MCF 10A (cell line): ENCODE results near the gene NAALADL2. TPM values are rescaled to one million over a fixed set of nuclear protein-coding genes. Genes with fewer than 3 reads are reported as not detected.

ENCODE experiments used
- BruUV-seq: library from RNA; stranded (reverse); fragments of 400-500 nt; replicated peaks from 2 replicates; lab custom pipeline; 2021; lab: Mats Ljungman, UMichigan
- CTCF ChIA-PET: fragments of 300-600 bp; sonication (Branson Sonifier 250); formaldehyde crosslinking; extraction: SDS; loops from one replicate; lab custom pipeline; 2021; ENCODE audit warnings: antibody characterized with exemption, inconsistent platforms; lab: Yijun Ruan, JAX
- POLR2A ChIA-PET: fragments of 300-600, 350-650 bp; sonication (Branson Sonifier 250); formaldehyde crosslinking; extraction: SDS; loops from one replicate; lab custom pipeline; 2020; ENCODE audit warnings: antibody characterized with exemption, inconsistent platforms; lab: Yijun Ruan, JAX
- DNase-seq: peaks from one replicate; pipeline ENCODE4 v3.0.0-alpha.2; 2018; ENCODE audit not compliant: unreplicated experiment
- H3K27ac Mint-ChIP-seq: one replicate; pipeline ENCODE4 v1.8.0; 2022; ENCODE audit warnings: mild to moderate bottlenecking, low read depth, mixed read lengths; ENCODE audit not compliant: unreplicated experiment
- H3K27me3 Mint-ChIP-seq: one replicate; pipeline ENCODE4 v1.8.0; 2022; ENCODE audit warnings: mixed read lengths; ENCODE audit not compliant: insufficient read depth, unreplicated experiment
- H3K36me3 Mint-ChIP-seq: one replicate; pipeline ENCODE4 v1.8.0; 2022; ENCODE audit warnings: mild to moderate bottlenecking, moderate library complexity, mixed read lengths; ENCODE audit not compliant: insufficient read depth, unreplicated experiment
- H3K4me1 Mint-ChIP-seq: one replicate; pipeline ENCODE4 v1.8.0; 2022; ENCODE audit warnings: mixed read lengths; ENCODE audit not compliant: insufficient read depth, unreplicated experiment
- H3K4me3 Mint-ChIP-seq: one replicate; pipeline ENCODE4 v1.8.0; 2022; ENCODE audit warnings: mild to moderate bottlenecking, moderate library complexity, mixed read lengths; ENCODE audit not compliant: unreplicated experiment
- H3K9me3 Mint-ChIP-seq: one replicate; pipeline ENCODE4 v1.8.0; 2022; ENCODE audit warnings: mixed read lengths; ENCODE audit not compliant: unreplicated experiment
- CTCF ChIP-seq: fragments of 200-600 bp; IDR thresholded peaks from one replicate; pipeline ENCODE4 v1.8.0; 2022; ENCODE audit warnings: antibody characterized with exemption, mild to moderate bottlenecking; ENCODE audit not compliant: unreplicated experiment
- intact Hi-C: fragments of 100-400 bp; cut with micrococcal nuclease; formaldehyde crosslinking; loops from 2 replicates; pipeline ENCODE4 v1.14.1; 2022
- total RNA-seq: library from RNA; stranded (reverse); gene quantifications from 2 replicates; pipeline ENCODE4 v1.2.3, GENCODE V29; 2022

NAALADL2 gene
- total RNA-seq, 1 experiment from 2014 or later: 4.2 TPM

- Mint-ChIP-seq H3K4me1 (no peaks in the 10 kb centered on the region), H3K36me3 (no peaks in the 10 kb centered on the region), H3K27ac (no peak overlapping the region), H3K4me3 (no peak overlapping the region), H3K27me3 (no peaks in the 10 kb centered on the region), H3K9me3 (no peaks in the 10 kb centered on the region)
- TF ChIP-seq CTCF: no peak
- no TSS peak for BruUV-seq
- intact Hi-C loops: no loop called here
- POLR2A ChIA-PET: interaction anchor here (0.6 to 1.2 kb wide), 2 partner anchors 11 to 376 kb away, joined by 3 read pairs; no protein-coding TSS in a partner anchor
- CTCF ChIA-PET: no interaction called here
- DNase-seq: no peak
These were observed 375.1 kb downstream of the NAALADL2 start for GRCh38 chr3:175233957-175234940.

GRCh38 chr3:175238801-175239200 lies 379.7 kb downstream of the NAALADL2 start:
- Mint-ChIP-seq H3K4me1 (no peaks in the 10 kb centered on the region), H3K27ac (no peak overlapping the region), H3K4me3 (no peak overlapping the region), H3K36me3 (no peaks in the 10 kb centered on the region), H3K27me3 (no peaks in the 10 kb centered on the region), H3K9me3 (no peaks in the 10 kb centered on the region)
- ChIA-PET POLR2A (no interaction called here), CTCF (interaction anchor here (0.6 to 1.5 kb wide), 5 partner anchors 8 to 209 kb away, joined by 3 read pairs; no protein-coding TSS in a partner anchor)
- BruUV-seq: no TSS peak
- no peak for DNase-seq
- TF ChIP-seq CTCF: no peak
- intact Hi-C loops: no loop called here

- Mint-ChIP-seq H3K4me3 (no peak overlapping the region), H3K9me3 (no peaks in the 10 kb centered on the region), H3K36me3 (no peaks in the 10 kb centered on the region), H3K4me1 (no peaks in the 10 kb centered on the region), H3K27me3 (no peaks in the 10 kb centered on the region), H3K27ac (no peak overlapping the region)
- ChIA-PET CTCF (interaction anchor here (0.6 to 1.0 kb wide), 2 partner anchors 28 to 257 kb away, joined by 3 read pairs; no protein-coding TSS in a partner anchor), POLR2A (no interaction called here)
- DNase-seq: no peak
- TF ChIP-seq CTCF: no peak
- BruUV-seq: no TSS peak
- intact Hi-C loops: no loop called here
These were observed 381.8 kb downstream of the NAALADL2 start for GRCh38 chr3:175240921-175241320.

GRCh38 chr3:175242243-175242642 lies 383.1 kb downstream of the NAALADL2 start:
- no peaks in the 10 kb centered on the region for H3K4me1 Mint-ChIP-seq
- no TSS peak for BruUV-seq
- H3K4me3 Mint-ChIP-seq: no peak overlapping the region
- no peaks in the 10 kb centered on the region for H3K36me3 Mint-ChIP-seq
- DNase-seq: no peak
- intact Hi-C loops: no loop called here
- no peaks in the 10 kb centered on the region for H3K9me3 Mint-ChIP-seq
- POLR2A ChIA-PET: no interaction called here
- no peaks in the 10 kb centered on the region for H3K27me3 Mint-ChIP-seq
- CTCF ChIA-PET: no interaction called here
- no peak overlapping the region for H3K27ac Mint-ChIP-seq
- TF ChIP-seq CTCF: no peak
